ENCODE data around the gene RNF39. TPM values are rescaled to one million over a fixed set of nuclear protein-coding genes. Genes with fewer than 3 reads are reported as not detected.

The RNF39 gene
- polyA plus RNA-seq, 3 donors: 0.04 TPM; not detected in 2

DNA sequence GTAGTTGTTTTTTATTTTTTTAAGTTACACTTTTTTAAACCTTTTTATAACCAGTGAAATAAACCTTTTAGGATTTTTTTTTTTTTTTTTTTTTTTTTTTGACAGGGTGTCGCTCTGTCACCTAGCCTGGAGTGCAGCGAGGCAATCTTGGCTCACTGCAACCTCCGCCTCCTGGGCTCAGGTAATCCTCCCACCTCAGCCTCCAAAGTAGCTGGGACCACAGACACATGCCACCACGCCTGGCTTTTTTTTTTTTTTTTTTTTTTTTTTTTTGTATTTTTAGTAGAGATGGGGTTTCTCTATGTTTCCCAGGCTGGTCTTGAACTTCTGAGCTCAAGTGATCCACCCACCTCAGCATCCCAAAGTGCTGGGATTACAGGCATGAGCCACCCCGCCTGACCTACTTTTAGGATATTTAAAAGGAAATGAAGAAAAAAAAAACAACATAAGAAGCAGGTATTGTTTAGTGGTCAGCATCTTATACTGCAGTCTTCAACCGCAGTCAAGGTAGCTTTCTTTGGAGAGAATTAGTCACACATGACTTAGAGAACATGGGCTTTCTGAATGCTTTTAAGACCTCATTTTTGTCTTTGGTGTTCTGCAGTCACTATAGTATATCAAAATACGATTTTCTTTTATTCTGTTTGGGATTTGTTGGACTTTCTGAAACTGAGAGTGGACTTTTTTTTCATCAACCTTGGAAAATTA lies 12.9 kb downstream of the RNF39 start:
- no peak for DNase-seq
- Histone ChIP-seq H3K4me2 (replicated peaks; ENCODE audit: extremely low read depth, low read length, poor library complexity, severe bottlenecking) (peak overlapping the region; percentile 95), H3K9ac (ENCODE audit: insufficient read depth, low read length, poor library complexity, severe bottlenecking) (no peak overlapping the region), H3K79me2 (ENCODE audit: insufficient read depth, low read length) (peaks cover 52% of the 10 kb centered on the region), H4K20me1 (ENCODE audit: insufficient read depth, low read length) (no peaks in the 10 kb centered on the region), H3K36me3 (replicated peaks in 1 of 2; ENCODE audit: control insufficient read depth in 1 of 2, insufficient read depth in 2 of 2, low read length in 2 of 2) (peaks cover 6 to 14% of the 10 kb centered on the region in 2 donors), H3K9me3 (replicated peaks in 1 of 2; ENCODE audit: control insufficient read depth in 1 of 2, insufficient read depth in 1 of 2, low read length in 2 of 2) (no peaks in the 10 kb centered on the region), H3K4me3 (replicated peaks in 1 of 3; ENCODE audit: low read depth in 2 of 3, low read length in 3 of 3) (peak overlapping the region in 1 of 3 experiments; percentile 92), H3K4me1 (ENCODE audit: control insufficient read depth in 1 of 2, insufficient read depth in 2 of 2, low read length in 2 of 2) (peaks cover 33 to 41% of the 10 kb centered on the region in 2 donors), H2AFZ (ENCODE audit: insufficient read depth, low read depth, low read length, poor library complexity, severe bottlenecking) (no peak overlapping the region), H3K27ac (ENCODE audit: low read depth in 1 of 2, low read length in 2 of 2) (no peak overlapping the region), H3K27me3 (ENCODE audit: control insufficient read depth in 2 of 2, insufficient read depth in 2 of 2, low read length in 2 of 2) (no peaks in the 10 kb centered on the region)
- no peak overlapping the region for H3K4me3 Mint-ChIP-seq
- H3K9me3 Mint-ChIP-seq: no peaks in the 10 kb centered on the region
- no peaks in the 10 kb centered on the region for H3K27me3 Mint-ChIP-seq (ENCODE audit: low read depth in 3 of 3)
- no CpG with 5 or more reads among the region's 7 CpGs for WGBS (ENCODE audit: insufficient coverage)
- peak overlapping the region in 2 of 7 donors; percentile 56 to 94 for H3K27ac Mint-ChIP-seq
- H3K4me1 Mint-ChIP-seq: peaks cover 41% of the 10 kb centered on the region
- intact Hi-C loops (cut with micrococcal nuclease): loop anchor here in 1 of 2 donors (10.0 kb wide), 2 partner anchors 138 to 262 kb away; partner anchors contain the start of gene TRIM39
- H3K36me3 Mint-ChIP-seq: peaks cover 14 to 20% of the 10 kb centered on the region in 2 donors
- TF ChIP-seq CTCF (IDR thresholded peaks at IDR 0.05): no peak

DNA sequence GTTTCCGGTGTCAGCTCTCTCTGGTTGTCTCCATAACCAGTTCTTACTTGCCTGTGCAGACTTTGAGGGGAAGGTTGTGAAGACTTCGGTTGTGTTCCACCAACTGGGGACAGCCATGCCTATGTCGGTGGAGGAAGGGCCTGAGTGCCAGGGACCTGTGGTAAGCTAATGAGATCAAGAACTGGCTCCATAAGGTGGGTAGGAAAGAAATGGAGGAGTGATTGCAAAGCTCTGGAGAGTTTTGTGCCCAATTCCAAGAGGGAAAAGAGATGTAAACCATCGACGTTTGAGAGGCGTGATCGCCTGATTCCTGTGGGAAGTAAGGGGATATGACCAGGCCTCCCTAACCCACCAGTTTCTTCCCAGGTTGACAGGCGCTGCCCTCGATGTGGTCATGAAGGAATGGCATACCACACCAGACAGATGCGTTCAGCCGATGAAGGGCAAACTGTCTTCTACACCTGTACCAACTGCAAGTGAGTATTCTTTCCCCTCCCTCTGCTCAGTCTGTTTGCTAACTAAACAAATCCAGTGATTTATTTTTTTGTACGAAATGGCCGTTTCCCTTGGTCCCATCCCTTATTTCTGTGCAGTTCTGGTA lies 13.6 kb downstream of the RNF39 start:
- H3K27ac ChIP-seq (ENCODE audit: low read depth in 1 of 2, low read length in 2 of 2): peak overlapping the region; percentile 93 to 95
- H3K9ac ChIP-seq (ENCODE audit: insufficient read depth, low read length, poor library complexity, severe bottlenecking): peak overlapping the region; percentile 79
- peaks cover 47% of the 10 kb centered on the region for H3K79me2 ChIP-seq (ENCODE audit: insufficient read depth, low read length)
- DNase-seq: peak in 1 of 3 donors; percentile 20
- Mint-ChIP-seq H3K27me3 (ENCODE audit: low read depth in 3 of 3) (no peaks in the 10 kb centered on the region), H3K4me3 (peak overlapping the region; percentile 93 to 97), H3K9me3 (no peaks in the 10 kb centered on the region), H3K27ac (peak overlapping the region; percentile 94 to 99 (median 98)), H3K4me1 (peaks cover 38% of the 10 kb centered on the region), H3K36me3 (peaks cover 21 to 27% of the 10 kb centered on the region in 2 donors)
- H2AFZ ChIP-seq (ENCODE audit: insufficient read depth, low read depth, low read length, poor library complexity, severe bottlenecking): peak overlapping the region; percentile 84
- intact Hi-C loops (cut with micrococcal nuclease): loop anchor here in 1 of 2 donors (10.0 kb wide), 2 partner anchors 137 to 263 kb away; partner anchors contain the start of gene TRIM39
- H3K36me3 ChIP-seq (replicated peaks in 1 of 2; ENCODE audit: control insufficient read depth in 1 of 2, insufficient read depth in 2 of 2, low read length in 2 of 2): peaks cover 6 to 20% of the 10 kb centered on the region in 2 donors
- H3K4me1 ChIP-seq (ENCODE audit: control insufficient read depth in 1 of 2, insufficient read depth in 2 of 2, low read length in 2 of 2): peaks cover 30 to 36% of the 10 kb centered on the region in 2 donors
- no peaks in the 10 kb centered on the region for H3K9me3 ChIP-seq (replicated peaks in 1 of 2; ENCODE audit: control insufficient read depth in 1 of 2, insufficient read depth in 1 of 2, low read length in 2 of 2)
- no peak for TF ChIP-seq CTCF (IDR thresholded peaks at IDR 0.05)
- H3K4me2 ChIP-seq (replicated peaks; ENCODE audit: extremely low read depth, low read length, poor library complexity, severe bottlenecking): peak overlapping the region; percentile 95
- WGBS (ENCODE audit: insufficient coverage): 51% methylated on average over 4 of the region's 13 CpGs
- no peaks in the 10 kb centered on the region for H4K20me1 ChIP-seq (ENCODE audit: insufficient read depth, low read length)
- no peaks in the 10 kb centered on the region for H3K27me3 ChIP-seq (ENCODE audit: control insufficient read depth in 2 of 2, insufficient read depth in 2 of 2, low read length in 2 of 2)
- peak overlapping the region; percentile 92 to 96 (median 95) for H3K4me3 ChIP-seq (replicated peaks in 1 of 3; ENCODE audit: low read depth in 2 of 3, low read length in 3 of 3)
